GM12878 (cell line): ENCODE data around the gene C20orf144.

Source experiments
- CEBPB ChIP-seq, 2 experiments: fragments of 150-350 bp in 1 of 2; IDR thresholded peaks; 2 replicates each; pipeline ENCODE4 v1.6.1; 2012 to 2014; ENCODE audit warnings: low read depth in 2 of 2, low read length in 2 of 2, borderline replicate concordance in 1 of 2, inconsistent platforms in 1 of 2
- CEBPZ ChIP-seq: fragments of 150-350 bp; IDR thresholded peaks from 2 replicates; pipeline ENCODE4 v1.6.1; 2016; ENCODE audit warnings: low read depth, low read length
- EGR1 ChIP-seq, 2 experiments: IDR thresholded peaks; 1 replicate in 1 of 2; 2 replicates in 1 of 2; pipeline ENCODE4 v1.6.1; 2011 to 2012; ENCODE audit warnings: low read depth in 2 of 2, low read length in 2 of 2, borderline replicate concordance in 1 of 2, mild to moderate bottlenecking in 1 of 2, moderate library complexity in 1 of 2
- EP300 ChIP-seq, 2 experiments: fragments of 150-350 bp in 1 of 2; IDR thresholded peaks; 2 replicates each; pipeline ENCODE4 v1.6.1; 2011 to 2012; ENCODE audit warnings: low read depth in 2 of 2, low read length in 2 of 2, borderline replicate concordance in 1 of 2, improper control_type of control experiment in 1 of 2, inconsistent platforms in 1 of 2; ENCODE audit not compliant: control insufficient read depth in 1 of 2
- EZH2 ChIP-seq: IDR thresholded peaks from 2 replicates; pipeline ENCODE4 v1.6.1; 2012; ENCODE audit warnings: low read depth, mild to moderate bottlenecking, control low read depth, inconsistent platforms, low read length, borderline replicate concordance; ENCODE audit not compliant: control insufficient read depth
- HDAC6 ChIP-seq: fragments of 200-600 bp; sonication (generic); IDR thresholded peaks from one replicate; pipeline ENCODE4 v1.8.0; 2017; ENCODE audit warnings: antibody characterized with exemption; ENCODE audit not compliant: unreplicated experiment
- NFYA ChIP-seq: IDR thresholded peaks from 2 replicates; pipeline ENCODE4 v1.6.1; 2011; ENCODE audit warnings: low read depth, mild to moderate bottlenecking, low read length, improper control_type of control experiment, borderline replicate concordance
- NR2F1 ChIP-seq: fragments of 450-650 bp; conservative IDR thresholded peaks from 2 replicates; pipeline ENCODE4 v1.6.1; 2017; ENCODE audit warnings: mild to moderate bottlenecking
- TAF1 ChIP-seq: IDR thresholded peaks from 2 replicates; pipeline ENCODE4 v1.6.1; 2011; ENCODE audit warnings: mild to moderate bottlenecking, low read depth, low read length, borderline replicate concordance
- TF ChIP-seq, protein P1 (sequence below), 3 experiments: IDR thresholded peaks in 2 of 3; conservative IDR thresholded peaks in 1 of 3; 2 replicates each; pipeline ENCODE4 v1.5.1; 2011; ENCODE audit warnings: low read depth in 3 of 3, low read length in 3 of 3, mild to moderate bottlenecking in 3 of 3, control low read depth in 2 of 3, moderate library complexity in 2 of 3, inconsistent platforms in 1 of 3, mixed read lengths in 1 of 3; ENCODE audit not compliant: control insufficient read depth in 2 of 3, insufficient read depth in 1 of 3; ENCODE audit errors: extremely low read depth in 1 of 3

DNA sequence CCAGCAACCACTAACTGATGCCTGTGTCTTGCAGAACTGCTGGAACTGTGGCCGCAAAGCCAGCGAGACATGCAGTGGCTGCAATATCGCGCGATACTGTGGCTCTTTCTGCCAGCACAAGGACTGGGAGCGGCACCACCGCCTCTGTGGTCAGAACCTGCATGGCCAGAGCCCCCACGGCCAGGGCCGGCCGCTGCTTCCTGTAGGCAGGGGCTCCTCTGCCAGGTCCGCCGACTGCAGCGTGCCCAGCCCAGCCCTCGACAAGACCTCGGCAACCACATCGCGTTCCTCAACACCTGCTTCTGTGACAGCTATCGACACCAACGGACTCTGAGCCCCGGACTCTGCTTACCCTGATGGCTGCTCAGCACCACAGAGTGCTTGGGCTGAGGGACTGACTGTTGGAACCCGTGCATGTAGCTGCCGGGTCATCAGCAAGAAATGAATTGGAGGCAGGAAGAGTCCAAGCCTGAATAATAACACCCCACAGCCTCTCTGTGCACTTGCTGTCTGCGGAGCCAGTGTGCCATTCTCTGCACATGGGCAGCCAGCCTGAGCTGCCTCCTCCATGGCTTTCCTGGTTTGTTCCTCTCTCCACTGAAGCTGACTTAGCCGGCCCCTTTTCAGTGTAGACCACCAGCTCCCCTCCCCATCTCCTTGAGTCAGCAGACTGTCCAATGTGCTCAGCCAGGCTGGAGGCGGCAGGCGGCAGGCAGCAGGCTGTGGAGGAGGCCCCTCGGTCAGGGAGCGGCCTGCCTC lies 17.6 kb upstream of the C20orf144 start:
- TF ChIP-seq, protein P1, sequence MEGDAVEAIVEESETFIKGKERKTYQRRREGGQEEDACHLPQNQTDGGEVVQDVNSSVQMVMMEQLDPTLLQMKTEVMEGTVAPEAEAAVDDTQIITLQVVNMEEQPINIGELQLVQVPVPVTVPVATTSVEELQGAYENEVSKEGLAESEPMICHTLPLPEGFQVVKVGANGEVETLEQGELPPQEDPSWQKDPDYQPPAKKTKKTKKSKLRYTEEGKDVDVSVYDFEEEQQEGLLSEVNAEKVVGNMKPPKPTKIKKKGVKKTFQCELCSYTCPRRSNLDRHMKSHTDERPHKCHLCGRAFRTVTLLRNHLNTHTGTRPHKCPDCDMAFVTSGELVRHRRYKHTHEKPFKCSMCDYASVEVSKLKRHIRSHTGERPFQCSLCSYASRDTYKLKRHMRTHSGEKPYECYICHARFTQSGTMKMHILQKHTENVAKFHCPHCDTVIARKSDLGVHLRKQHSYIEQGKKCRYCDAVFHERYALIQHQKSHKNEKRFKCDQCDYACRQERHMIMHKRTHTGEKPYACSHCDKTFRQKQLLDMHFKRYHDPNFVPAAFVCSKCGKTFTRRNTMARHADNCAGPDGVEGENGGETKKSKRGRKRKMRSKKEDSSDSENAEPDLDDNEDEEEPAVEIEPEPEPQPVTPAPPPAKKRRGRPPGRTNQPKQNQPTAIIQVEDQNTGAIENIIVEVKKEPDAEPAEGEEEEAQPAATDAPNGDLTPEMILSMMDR (IDR thresholded peaks at IDR 0.05 in 2 of 3, conservative IDR thresholded peaks at IDR 0.05 in 1 of 3; ENCODE audit: control insufficient read depth in 2 of 3, extremely low read depth in 1 of 3, insufficient read depth in 1 of 3, low read depth in 3 of 3, low read length in 3 of 3) = no peak
- TF ChIP-seq EP300 (IDR thresholded peaks at IDR 0.05; ENCODE audit: borderline replicate concordance in 1 of 2, control insufficient read depth in 1 of 2, low read depth in 2 of 2, low read length in 2 of 2) (no peak), CEBPZ (no peak), HDAC6 (no peak), TAF1 (no peak), CEBPB (IDR thresholded peaks at IDR 0.05; ENCODE audit: borderline replicate concordance in 1 of 2, low read depth in 2 of 2, low read length in 2 of 2) (no peak), EGR1 (IDR thresholded peaks at IDR 0.05; ENCODE audit: borderline replicate concordance in 1 of 2, low read depth in 2 of 2, low read length in 2 of 2) (no peak), NR2F1 (no peak), EZH2 (no peak), NFYA (no peak)
